ENCODE results near the gene GMPPB. TPM values are rescaled to one million over a fixed set of nuclear protein-coding genes. Genes with fewer than 3 reads are reported as not detected.

GMPPB gene
- total RNA-seq, 1 donor from 2014 or later = 50.4 TPM

GRCh38 chr3:49681232-49681522, 42.6 kb downstream of the GMPPB start:
- no peak overlapping the region for H3K4me3 ChIP-seq (ENCODE audit: low read depth, low read length)
- TF ChIP-seq, protein P1, sequence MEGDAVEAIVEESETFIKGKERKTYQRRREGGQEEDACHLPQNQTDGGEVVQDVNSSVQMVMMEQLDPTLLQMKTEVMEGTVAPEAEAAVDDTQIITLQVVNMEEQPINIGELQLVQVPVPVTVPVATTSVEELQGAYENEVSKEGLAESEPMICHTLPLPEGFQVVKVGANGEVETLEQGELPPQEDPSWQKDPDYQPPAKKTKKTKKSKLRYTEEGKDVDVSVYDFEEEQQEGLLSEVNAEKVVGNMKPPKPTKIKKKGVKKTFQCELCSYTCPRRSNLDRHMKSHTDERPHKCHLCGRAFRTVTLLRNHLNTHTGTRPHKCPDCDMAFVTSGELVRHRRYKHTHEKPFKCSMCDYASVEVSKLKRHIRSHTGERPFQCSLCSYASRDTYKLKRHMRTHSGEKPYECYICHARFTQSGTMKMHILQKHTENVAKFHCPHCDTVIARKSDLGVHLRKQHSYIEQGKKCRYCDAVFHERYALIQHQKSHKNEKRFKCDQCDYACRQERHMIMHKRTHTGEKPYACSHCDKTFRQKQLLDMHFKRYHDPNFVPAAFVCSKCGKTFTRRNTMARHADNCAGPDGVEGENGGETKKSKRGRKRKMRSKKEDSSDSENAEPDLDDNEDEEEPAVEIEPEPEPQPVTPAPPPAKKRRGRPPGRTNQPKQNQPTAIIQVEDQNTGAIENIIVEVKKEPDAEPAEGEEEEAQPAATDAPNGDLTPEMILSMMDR (conservative IDR thresholded peaks at IDR 0.05; ENCODE audit: low read depth, low read length) = no peak
- DNase-seq (ENCODE audit: low read depth) = no peak

GRCh38 chr3:49680493-49681231, 43.1 kb downstream of the GMPPB start:
- TF ChIP-seq, protein P1 (conservative IDR thresholded peaks at IDR 0.05; ENCODE audit: low read depth, low read length) = no peak
- DNase-seq (ENCODE audit: low read depth) = no peak
- H3K4me3 ChIP-seq (ENCODE audit: low read depth, low read length) = no peak overlapping the region

- TF ChIP-seq, protein P1 (conservative IDR thresholded peaks at IDR 0.05; ENCODE audit: low read depth, low read length) = no peak
- H3K4me3 ChIP-seq (ENCODE audit: low read depth, low read length) = no peak overlapping the region
- no peak for DNase-seq (ENCODE audit: low read depth)
Measured at GRCh38 chr3:49675912-49676311, 47.8 kb downstream of the GMPPB start.

DNA sequence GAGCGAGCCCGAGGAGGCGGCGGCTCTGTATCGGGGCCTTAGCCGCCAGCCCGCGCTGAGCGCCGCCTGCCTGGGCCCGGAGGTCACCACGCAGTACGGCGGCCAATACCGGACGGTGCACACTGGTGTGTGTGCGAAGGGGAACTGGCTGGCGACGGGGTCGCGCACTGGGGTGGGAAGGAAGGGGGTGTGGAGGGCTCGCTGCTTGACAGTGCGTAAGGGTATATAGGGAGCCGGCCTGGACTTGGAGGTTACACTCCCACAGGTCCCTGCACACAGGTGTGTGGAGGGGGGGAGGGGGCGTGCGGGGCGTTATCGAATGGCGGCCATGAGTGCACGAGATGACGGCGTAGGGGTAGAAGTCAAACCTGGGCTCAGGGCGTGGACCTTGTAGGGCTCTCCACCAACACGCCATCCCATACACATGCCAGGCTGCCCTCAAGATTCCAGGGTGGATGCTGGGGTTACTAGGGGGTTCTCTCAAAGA, 49.2 kb downstream of the GMPPB start:
- peak overlapping the region; percentile 91 for H3K4me3 ChIP-seq (ENCODE audit: low read depth, low read length)
- DNase-seq (ENCODE audit: low read depth) = no peak
- TF ChIP-seq, protein P1 (conservative IDR thresholded peaks at IDR 0.05; ENCODE audit: low read depth, low read length) = no peak

GRCh38 chr3:49673715-49674496, 49.8 kb downstream of the GMPPB start, which contains the start of gene APEH:
APEH (plus strand) TSS chr3:49674351; CDS start chr3:49674402, 51 bp downstream.
- peak; percentile 76 for DNase-seq (ENCODE audit: low read depth)
- peak within 1 kb of the TSS; percentile 91 for H3K4me3 ChIP-seq (ENCODE audit: low read depth, low read length)
- TF ChIP-seq, protein P1 (conservative IDR thresholded peaks at IDR 0.05; ENCODE audit: low read depth, low read length) = no peak

DNA sequence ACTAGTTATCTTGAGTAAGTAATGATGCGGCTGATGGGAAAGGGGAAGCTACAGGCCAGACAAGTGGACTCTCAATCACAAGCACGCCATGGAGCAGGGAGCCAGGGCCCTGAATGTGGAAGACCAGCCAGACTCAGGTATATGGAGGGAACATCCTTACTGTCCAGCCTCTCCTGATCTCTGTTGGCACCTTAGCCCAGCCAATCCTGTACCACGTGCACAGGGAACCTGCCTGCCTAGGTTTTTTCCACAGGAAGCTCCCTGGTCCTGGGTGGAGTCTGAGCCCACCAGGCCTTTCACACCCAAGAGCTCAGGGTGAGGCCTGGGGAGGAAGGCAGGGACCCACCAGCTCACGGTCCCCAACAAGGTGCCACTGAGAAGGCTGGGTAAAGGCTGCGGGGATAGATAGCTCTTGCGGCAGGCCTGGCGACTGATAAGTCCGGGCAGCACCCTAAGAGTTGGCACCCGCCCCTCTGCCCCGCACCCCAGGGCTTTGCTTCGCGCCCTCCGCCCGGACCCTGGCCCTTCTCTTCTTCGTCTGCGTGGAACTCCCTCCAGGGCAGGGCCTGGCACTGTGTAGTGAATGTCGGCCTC, 50.5 kb downstream of the GMPPB start:
- DNase-seq (ENCODE audit: low read depth) = no peak
- TF ChIP-seq, protein P1 (conservative IDR thresholded peaks at IDR 0.05; ENCODE audit: low read depth, low read length) = no peak
- H3K4me3 ChIP-seq (ENCODE audit: low read depth, low read length) = peak overlapping the region; percentile 91
